Spleen (tissue), 7 donors: ENCODE results near the gene TCIRG1.

Experiments
- POLR2AphosphoS5 ChIP-seq, 3 donors: sonication (generic); formaldehyde crosslinking; IDR thresholded peaks; one replicate each; pipeline ENCODE4 v1.5.1; 2017; ENCODE audit warnings: antibody characterized with exemption in 3 of 3
- TF ChIP-seq, protein P1 (sequence below), 11 experiments: fragments of 200-600 bp in 7 of 11; fragments of 450-650 bp in 4 of 11; sonication (generic) in 4 of 11; IDR thresholded peaks in 8 of 11; conservative IDR thresholded peaks in 3 of 11; 1 replicate in 7 of 11; 2 replicates in 4 of 11; pipeline versions ENCODE4 v1.4.0 to v1.8.0; 2016 to 2021; ENCODE audit warnings: antibody characterized with exemption in 11 of 11, inconsistent platforms in 4 of 11, mild to moderate bottlenecking in 1 of 11
- donor health status: DM: no; HTN: no; CAD: no; lungs with moderate emphysema.
- donor health status: DM: no; HTN: no; CAD: no.
- donor health status: DM: no; HTN: no; CAD: no.

DNA sequence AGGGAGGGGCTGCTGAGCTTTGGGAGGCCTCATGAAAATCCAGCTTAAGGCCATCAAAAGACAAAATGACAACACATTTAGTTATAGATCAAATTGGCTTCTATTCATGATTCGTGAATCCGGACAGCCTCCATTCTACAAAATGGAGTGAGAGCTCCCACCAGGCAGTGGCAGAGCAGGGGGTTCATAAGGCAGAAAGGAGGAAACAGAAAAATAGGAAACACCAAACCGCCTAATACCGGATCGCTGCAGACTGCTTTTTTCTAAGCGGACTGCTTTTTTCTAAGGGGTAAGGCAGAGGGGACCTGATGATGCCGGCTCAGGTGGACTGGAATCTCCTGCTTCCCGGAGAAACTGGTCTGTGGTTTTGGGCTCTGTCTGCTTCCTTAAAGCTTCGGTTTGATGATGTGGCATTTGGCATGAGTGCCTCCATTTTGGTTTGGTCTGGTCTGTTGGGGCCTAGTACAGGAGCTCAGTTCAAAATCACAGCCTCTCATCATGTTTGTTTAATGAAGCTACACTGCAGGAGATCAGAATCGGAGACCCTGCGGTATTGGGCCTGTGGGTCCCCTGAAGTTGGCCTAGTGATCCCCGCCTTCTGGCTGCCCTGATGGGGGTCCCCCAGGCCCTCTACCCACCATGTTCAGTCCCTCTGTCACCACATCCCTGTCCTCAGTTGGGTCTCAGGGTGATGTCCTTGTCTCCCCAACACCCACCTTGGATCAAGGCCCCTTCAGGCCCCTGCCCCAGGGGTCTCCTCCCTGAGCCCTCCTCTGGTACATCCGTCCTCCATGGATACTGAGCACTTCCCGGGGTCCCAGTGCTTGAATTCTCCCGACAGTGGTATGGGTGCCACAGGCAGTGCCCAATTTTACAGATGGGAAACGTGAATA lies 27.5 kb upstream of the TCIRG1 start:
- TF ChIP-seq, protein P1, sequence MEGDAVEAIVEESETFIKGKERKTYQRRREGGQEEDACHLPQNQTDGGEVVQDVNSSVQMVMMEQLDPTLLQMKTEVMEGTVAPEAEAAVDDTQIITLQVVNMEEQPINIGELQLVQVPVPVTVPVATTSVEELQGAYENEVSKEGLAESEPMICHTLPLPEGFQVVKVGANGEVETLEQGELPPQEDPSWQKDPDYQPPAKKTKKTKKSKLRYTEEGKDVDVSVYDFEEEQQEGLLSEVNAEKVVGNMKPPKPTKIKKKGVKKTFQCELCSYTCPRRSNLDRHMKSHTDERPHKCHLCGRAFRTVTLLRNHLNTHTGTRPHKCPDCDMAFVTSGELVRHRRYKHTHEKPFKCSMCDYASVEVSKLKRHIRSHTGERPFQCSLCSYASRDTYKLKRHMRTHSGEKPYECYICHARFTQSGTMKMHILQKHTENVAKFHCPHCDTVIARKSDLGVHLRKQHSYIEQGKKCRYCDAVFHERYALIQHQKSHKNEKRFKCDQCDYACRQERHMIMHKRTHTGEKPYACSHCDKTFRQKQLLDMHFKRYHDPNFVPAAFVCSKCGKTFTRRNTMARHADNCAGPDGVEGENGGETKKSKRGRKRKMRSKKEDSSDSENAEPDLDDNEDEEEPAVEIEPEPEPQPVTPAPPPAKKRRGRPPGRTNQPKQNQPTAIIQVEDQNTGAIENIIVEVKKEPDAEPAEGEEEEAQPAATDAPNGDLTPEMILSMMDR (IDR thresholded peaks at IDR 0.05 in 8 of 11, conservative IDR thresholded peaks at IDR 0.05 in 3 of 11), result no peak
- TF ChIP-seq POLR2AphosphoS5 (IDR thresholded peaks at IDR 0.05), result no peak
